UCSD-AML1 (cell line): Measurements from ENCODE around the gene CCL8.
"Not testable (repeated sequence)": the region's sequence is repeated elsewhere in the genome, so short reads cannot be mapped to it uniquely, and the experiment has no call there.

Source experiments
- DNase-seq: peaks from one replicate; lab custom pipeline; 2025; ENCODE audit not compliant: unreplicated experiment; lab: John Stamatoyannopoulos, UW

CCL8 gene

DNA sequence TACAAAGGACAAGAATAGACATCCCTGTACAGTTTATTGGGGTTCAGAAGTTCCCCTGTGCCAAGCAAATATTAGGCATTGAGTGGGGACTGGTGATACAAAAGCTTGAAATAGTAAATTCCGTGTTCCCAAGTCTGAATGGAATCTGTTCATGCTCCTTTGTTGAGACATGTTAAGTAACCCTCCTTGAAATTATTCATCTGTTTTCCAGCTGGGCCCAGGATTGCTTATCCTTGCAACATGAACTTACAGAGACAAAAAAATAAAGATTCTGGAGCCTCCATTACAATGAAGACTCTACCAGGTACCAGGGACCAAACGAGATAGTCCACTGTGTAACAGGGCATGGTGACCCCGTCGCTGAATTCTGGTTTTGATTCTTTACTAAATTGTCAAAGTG, 6.1 kb upstream of the CCL8 start:
- no peak for DNase-seq

DNA sequence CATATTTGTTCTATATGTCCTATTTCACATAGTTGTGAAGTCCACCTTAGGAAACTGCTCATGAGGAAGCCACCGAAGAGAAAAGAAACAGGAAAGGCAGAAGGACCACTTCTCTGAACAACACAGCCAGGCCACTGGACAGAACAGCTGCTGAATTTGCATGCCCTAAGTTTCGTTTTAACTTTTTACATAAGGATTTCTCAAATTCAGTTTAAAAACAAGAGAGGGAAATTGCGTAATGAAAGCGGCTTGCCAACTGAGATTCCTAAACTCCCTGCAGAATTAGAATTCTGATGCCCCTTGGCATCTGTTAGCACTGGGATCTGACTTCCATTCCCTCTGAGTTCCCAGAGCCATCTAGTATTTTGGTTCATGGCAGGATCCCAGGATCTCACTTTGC, 5.0 kb upstream of the CCL8 start:
- no peak for DNase-seq

DNA sequence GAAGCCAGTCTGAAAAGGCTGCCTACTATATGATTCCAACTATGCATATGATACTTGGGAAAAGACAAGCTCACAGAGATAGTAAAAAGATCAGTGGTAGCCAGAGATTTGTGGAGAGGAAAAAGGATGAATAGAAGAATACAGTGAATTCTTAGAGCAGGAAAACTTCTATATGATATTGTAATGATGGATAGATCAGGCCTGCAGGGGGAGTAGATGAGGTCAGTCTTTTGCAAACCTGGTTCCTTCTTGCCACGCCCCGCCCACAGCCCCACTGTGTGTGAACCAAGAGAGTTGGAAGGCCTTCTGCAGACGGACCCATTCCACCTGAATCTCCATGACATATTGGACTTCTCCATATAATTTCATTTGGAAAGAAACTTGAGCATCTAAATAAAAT, 761 bp upstream of the CCL8 start:
- peak; percentile 22 for DNase-seq

DNA sequence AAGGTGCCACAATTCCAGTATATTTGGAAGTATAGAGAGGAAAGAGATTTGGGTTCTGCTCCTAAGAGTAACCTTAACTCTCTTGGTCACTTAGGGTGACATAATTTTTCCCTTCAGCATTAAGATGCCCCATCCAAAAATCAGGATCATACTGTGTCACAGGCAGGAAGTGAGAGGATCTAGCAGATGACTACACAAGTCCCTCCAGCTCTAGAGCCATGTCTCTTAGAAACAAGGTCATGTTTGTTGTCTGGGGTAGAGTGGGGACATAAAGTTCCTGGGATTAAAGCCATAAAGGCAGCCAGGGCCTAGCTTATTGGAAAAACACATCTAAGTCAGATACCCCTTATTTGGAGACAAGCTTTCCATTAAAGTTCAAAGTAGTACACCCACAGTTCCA, 2.7 kb downstream of the CCL8 start:
- no peak for DNase-seq

DNA sequence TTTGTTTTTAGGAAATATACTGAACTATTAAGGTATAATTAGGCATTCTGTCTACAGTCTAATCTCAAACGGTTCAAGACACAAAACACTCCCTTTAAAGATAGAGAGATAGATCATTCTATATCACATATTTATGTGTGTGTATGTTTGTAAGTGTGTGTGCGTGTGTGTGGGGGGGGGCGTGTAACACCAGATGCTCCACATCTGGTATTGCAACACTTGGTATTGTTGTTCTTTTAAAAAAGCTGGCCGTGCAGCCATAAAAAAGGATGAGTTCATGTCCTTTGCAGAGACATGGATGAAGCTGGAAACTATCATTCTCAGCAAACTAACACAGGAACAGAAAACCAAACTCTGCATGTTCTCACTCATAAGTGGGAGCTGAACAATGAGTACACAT, 8.3 kb downstream of the CCL8 start:
- DNase-seq = not testable (repeated sequence)

DNA sequence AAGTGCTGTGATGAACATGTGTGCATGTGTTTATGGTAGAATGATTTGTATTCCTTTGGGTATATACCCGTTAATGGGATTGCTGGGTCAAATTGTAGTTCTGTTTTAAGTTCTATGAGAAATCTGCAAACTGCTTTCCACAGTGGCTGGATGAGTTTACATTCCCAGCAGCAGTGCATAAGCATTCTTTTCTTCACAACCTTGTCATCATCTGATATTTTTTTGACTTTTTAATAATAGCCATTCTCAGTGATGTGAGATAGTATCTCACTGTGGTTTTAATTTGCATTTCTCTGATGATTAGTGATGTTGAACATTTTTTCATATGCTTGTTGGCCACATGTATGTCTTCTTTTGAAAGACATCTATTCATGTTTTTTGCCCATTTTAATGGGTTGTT, 18.5 kb downstream of the CCL8 start:
- DNase-seq = no peak

DNA sequence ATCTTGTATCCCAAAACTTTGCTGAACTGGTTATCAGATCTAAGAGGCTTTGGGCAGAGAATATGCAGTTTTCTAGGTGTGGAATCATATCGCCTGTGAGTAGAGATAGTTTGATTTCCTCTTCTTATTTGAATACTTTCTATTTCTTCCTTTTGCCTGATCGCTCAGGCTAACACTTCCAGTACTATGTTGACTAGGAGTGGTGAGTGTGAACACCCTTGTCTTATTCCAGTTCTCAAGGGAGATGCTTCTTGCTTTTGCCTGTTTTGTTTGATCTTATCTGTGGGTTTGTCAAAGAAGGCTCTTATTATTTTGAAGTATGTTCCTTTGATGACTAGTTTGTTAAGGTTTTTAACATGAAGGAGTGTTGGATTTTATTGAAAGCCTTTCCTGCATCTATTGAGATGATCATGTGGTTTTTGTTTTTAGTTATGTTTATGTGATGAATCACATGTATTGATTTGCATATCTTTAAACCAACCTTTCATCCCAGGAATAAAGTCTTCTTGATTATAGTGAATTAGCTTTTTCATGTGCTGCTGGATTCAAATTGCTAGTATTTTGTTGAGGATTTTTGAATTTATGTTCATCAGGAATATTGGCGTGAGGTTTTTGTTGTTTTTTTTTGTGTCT, 20.0 kb downstream of the CCL8 start:
- DNase-seq = no peak

DNA sequence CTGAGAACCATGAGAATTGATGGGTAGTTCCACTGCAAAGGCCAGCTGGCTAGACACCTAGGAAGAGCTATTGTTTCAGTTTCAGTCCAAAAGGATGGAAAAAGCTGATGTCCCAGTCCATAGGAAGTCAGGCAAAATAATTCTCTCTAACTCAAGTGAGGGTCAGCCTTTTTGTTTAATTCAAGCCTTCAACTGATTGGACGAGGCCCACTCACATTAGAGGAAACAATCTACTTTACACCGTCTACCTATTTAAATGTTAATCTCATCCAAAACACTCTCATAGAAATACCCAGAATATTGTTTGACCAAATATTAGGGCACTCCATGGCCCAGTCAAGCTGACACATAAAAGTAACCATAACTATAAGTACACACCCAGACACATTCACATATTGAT, 22.7 kb downstream of the CCL8 start:
- no peak for DNase-seq

DNA sequence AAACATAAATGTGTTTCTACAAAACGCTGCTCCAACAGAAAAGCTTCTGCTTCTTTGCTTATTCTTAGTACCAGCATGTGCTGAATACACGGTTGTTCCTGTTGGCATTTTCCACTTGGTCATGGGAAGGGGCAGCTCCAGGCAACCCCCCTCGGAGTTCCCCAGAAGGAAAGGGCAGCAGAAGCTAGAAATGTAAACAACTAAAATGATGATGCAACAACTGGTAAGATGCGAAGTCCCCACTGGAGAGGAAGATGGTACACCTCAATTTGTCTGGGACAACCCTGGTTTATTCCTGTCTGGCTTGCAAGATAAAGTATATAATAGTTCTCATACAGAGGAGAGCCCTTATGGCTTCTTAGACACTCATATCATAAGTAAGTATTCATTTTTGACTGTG, 27.8 kb downstream of the CCL8 start:
- no peak for DNase-seq

DNA sequence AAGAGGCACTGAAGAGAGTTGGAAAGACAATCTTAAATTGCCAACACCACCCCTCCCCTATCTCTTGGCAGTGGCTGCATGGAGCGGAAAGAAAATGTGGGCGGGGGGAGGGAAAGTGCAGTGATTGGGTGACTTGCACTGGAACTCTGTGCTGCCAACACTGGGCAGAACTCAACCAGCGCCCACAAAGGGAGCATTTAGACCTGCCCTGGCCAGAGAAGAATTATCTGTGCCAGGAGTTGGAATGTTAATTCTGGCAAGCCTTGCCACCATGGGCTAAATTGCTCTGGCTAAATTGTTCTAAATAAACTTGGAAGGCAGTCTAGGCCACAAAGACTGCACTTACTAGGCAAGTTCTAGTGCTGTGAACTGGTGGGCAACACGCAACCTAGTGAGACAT, 30.5 kb downstream of the CCL8 start:
- DNase-seq = no peak

DNA sequence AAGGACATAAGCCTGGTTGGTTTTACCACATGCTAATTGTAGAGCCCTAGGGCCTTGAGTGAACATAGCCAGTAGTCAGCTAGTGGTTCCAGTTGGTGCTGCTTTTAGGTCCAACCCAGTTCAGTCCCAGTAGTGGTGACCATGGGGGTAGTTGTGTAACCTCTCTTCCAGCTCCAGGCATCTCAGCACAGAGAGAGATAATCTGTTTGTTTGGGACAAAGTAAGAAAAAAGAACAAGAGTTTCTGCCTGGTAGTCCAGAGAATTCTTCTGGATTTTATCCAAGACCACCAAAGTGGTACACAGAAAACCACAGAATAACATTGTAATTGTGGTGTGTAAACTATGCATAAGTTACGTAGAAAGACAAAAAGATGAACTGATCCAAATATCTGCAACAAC, 31.9 kb downstream of the CCL8 start:
- no peak for DNase-seq

DNA sequence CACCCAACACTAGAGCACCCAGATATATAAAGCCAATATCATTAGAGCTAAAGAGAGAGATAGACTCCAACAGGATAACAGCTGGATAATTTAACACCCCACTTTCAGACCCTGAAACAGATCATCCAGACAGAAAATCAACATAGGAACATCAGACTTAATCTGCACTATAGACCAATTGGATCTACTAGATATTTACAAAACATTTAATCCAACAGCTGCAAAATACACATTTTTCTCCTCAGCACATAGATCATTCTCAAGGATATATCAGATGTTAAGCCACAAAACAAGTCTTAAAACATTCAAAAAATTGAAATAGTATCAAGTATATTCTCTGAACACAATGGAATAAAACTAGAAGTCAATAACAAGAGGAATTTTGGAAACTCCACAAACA, 33.0 kb downstream of the CCL8 start:
- no peak for DNase-seq

DNA sequence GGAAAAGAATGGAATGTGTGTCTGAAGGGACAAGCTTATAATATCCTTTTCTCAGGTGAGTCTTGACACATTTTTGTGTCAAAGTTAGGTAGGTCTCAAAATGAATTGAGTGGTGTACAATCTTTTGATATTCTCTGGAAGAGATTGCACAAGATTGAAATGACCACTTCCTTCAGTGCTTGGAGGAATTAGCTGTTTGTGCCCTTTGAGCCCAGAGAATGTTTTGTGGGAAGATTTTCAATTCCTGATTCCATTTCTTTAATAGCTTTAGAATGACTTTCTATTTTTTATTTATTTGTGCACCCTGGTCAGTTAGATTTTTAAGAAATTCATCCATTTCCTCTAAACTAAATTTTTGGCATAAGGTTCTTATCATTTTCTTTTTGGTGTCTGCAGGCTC, 35.4 kb downstream of the CCL8 start:
- no peak for DNase-seq

DNA sequence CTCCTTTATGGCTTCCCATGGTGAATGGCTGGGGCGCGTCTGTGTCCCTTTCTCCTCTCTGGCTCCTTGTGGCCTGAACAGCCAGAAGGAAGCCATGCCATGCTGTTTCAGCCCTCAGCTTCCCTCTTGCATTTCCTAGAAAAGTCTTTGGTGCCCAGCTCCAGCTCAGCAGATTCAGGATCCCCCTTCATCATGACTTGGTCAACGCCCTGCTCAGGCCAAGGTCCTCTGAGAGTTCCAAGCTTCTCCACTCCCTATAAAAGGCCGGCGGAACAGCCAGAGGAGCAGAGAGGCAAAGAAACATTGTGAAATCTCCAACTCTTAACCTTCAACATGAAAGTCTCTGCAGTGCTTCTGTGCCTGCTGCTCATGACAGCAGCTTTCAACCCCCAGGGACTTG, 37.0 kb downstream of the CCL8 start, which contains the start of gene CCL13:
TSS of gene CCL13 (plus strand) at position 287 of the 400 bp plus-strand sequence. CDS start at position 334, 47 bp downstream.
- DNase-seq = no peak

DNA sequence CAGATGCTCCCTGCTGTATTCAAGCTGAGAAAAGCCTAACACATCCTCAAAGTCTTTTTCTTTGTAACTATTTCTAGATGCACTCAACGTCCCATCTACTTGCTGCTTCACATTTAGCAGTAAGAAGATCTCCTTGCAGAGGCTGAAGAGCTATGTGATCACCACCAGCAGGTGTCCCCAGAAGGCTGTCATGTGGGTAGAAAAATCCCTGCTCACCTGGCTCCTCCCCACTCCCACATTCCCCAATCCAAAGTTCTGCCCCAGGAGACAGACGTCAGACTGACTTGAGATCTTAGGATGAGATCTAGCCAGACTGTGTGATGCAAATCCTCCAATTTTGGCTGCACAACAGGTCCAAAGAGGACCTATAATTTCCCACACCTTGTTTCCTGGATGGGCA, 38.2 kb downstream of the CCL8 start:
- no peak for DNase-seq

DNA sequence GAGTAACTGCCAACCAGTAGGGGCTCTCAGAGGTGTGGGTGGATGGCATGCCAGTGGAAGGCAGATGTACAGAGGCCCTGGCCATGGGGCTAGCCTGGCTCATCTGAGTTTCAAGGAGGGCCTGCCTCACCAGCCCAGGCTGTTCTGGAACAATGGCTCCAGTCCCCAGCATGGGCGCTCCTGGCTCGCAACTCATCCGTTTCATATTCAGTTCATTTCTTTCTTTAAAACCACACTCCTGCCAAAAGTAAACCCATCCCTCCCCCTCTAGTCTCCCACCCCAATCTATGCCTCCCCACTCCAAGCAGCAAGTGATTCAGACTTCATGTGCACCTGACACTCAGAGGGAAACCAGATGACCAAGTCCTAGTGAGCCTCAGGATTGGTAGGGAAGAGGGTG, 39.4 kb downstream of the CCL8 start:
- DNase-seq = no peak

DNA sequence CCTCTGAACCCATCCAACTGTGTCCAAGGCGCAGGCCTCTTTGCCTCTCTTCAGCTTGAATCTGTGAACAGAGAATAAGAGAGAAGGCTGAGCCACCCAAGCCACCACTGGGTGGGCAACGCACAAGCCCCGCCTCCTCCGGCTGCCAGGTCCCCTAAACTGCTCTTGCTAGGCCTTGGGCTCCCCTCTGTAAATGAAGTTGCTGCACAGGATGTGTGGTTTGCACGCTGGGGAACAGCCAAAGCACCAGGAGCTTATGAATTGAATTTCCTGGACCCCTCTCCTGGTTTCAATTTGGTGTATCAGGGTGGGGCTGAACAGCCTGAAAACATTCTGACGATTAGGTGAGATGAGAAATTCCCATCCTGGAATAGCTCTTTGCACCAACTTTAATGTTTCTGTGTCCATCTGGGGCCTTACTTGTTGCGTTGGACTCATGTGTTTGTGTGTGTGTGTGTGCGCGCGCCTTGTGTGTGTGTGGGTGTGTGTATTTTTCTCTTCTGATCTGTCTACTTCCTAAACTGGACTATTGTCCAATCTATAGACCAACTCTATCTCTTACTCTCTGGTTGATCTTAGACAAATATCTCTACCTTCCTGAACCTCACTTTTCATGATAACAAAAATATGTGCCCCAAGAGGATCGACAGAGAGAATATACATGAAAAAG, 41.5 kb downstream of the CCL8 start:
- DNase-seq = no peak

DNA sequence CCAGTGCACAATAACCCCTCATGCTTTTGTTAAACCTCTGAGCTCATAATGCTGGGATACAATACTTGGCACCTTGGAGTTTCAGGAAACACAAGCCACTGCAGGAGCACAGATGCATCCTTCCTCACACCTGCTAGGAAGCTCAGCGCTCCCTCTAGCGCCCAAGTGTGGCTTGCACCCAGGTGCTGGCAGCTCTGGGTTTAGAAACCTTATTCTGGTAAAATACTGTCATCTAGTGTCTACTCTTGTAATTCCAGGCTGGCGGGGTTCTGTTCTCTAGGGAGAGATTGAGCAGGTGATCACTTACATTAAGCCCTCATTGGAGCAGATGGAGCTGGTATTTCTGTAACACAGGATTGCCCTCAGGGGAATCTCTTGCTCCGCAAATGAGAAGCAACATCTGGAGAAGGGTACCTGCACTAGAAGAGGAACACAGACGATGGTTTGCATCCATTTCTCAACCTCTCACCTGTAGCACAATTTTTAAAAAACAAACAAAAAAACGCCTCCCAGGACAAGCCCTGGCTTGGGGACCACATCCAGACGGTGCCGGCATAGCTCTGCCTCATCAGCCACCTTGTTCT, 42.3 kb downstream of the CCL8 start:
- peak; percentile 82 for DNase-seq

DNA sequence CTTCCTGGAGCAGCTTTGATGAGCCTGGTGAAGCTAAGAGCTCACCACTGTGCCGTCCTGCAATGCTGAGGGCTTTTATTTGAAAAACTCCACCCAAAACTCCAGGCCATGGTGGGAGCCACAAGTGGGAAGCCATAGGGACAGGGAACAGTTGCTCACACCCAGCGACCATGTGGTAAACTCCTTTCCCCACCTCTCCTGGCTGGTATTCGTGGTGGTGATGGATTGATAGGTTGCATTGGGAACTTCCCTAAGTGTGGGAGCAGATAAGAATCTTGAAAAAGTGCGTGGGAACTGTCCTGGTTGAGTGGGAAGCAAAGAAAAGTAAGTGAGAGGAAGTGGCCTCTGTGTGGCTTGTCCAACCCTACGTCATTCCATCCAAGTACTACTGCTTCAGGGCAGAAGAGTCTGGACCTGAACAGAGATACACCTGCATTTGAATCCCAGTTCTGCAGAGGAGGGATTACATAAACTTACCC, 44.0 kb downstream of the CCL8 start, which contains the start of gene CCL1:
TSS of gene CCL1 (minus strand) at position 51 of the 479 bp plus-strand sequence. CDS start 72 bp downstream, outside the sequence.
- no peak for DNase-seq

DNA sequence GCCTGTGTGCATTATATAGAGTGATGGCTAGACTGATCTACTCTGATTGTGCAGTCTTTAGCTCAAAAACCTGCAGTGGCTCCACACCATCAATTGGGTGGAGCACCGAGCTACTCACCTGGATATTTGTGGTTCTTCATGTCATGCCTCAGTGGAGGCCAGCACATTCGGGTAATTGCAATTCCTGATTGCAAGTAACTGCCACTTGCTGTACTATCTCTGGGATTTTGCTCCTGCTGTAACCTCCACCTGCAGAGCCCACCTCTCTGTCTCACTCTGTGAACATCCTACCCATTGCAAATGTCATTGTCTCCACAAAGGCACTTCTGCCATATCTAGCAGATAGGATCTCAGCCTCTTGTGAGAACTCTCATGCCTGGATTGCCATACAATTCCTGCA, 45.5 kb downstream of the CCL8 start:
- no peak for DNase-seq

DNA sequence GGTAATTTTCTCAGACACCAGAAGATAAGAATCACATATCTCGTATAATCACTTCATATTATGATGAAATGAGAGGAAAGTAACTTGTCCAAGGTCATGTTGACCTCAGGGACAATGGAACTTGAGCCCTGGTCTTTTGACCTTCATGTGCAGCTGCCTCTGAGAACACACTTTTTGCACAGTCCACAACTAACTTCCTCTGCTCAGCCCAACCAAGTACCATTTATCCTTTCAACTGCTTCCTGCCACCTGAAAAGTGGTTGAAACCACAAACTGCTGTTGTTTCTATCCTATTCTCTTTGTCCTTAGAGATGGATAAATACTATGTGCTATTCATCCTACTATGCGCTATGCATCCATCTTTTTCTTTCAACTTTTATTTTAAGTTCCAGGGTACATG, 46.1 kb downstream of the CCL8 start:
- no peak for DNase-seq

DNA sequence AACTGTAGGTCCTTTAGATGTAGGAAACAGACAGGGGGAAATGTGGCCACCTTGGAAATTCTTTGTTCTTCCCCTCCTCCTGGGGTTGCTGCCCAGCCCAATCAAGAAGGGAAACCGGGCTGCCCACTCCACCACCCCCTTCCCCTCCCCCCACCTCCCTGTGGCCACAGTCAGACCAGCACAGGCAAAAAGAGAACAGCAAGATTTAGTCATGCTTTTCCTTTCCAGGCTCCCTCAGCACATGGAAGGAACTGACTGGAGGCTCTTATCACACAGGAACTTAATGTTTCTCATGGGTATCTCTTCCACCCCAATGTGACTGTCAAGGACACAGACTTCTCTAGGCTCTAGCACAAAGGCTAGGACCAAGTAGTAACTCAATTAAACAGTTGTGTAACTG, 46.8 kb downstream of the CCL8 start:
- DNase-seq = peak; percentile 48
